Neural cell (in vitro differentiated cells): ENCODE results near the gene CACNA1D. TPM values are rescaled to one million over a fixed set of nuclear protein-coding genes. Genes with fewer than 3 reads are reported as not detected.

Experiments used
- H2AFZ ChIP-seq: fragments of 200-600, 300-800 bp; sonication (generic), shearing (Covaris generic); 2 replicates; pipeline ENCODE4 v1.6.0; 2014; ENCODE audit warnings: low read depth, mild to moderate bottlenecking, antibody characterized with exemption, low read length, moderate library complexity
- H3F3A ChIP-seq: fragments of 200-600 bp; shearing (Covaris generic); 2 replicates; pipeline ENCODE4 v1.6.1; 2016; ENCODE audit warnings: mild to moderate bottlenecking, moderate library complexity, mixed read lengths, antibody characterized with exemption, low read length; ENCODE audit not compliant: insufficient read depth, poor library complexity, severe bottlenecking
- H3K27ac ChIP-seq: fragments of 200-600, 300-800 bp; sonication (generic), shearing (Covaris generic); 2 replicates; pipeline ENCODE4 v1.5.1; 2014; ENCODE audit warnings: mild to moderate bottlenecking, low read length, moderate library complexity
- H3K27me3 ChIP-seq: fragments of 300-800, 200-600 bp; sonication (generic), shearing (Covaris generic); 2 replicates; pipeline ENCODE4 v1.6.0; 2014; ENCODE audit warnings: mild to moderate bottlenecking, low read depth, low read length, moderate library complexity; ENCODE audit not compliant: insufficient read depth
- H3K36me3 ChIP-seq: fragments of 300-800, 200-600 bp; sonication (generic), shearing (Covaris generic); 2 replicates; pipeline ENCODE4 v1.5.1; 2014; ENCODE audit warnings: mild to moderate bottlenecking, antibody characterized with exemption, low read length, moderate library complexity; ENCODE audit not compliant: insufficient read depth
- H3K4me2 ChIP-seq: fragments of 300-800, 200-600 bp; sonication (generic), shearing (Covaris generic); 2 replicates; pipeline ENCODE4 v1.6.0; 2014; ENCODE audit warnings: mild to moderate bottlenecking, low read length
- H3K4me3 ChIP-seq: fragments of 300-800, 200-600 bp; sonication (generic), shearing (Covaris generic); 2 replicates; pipeline ENCODE4 v1.5.1; 2014; ENCODE audit warnings: mild to moderate bottlenecking, low read length, moderate library complexity
- H3K79me2 ChIP-seq: fragments of 200-600 bp; shearing (Covaris generic); replicated peaks from 2 replicates; pipeline ENCODE4 v1.6.0; 2014; ENCODE audit warnings: mild to moderate bottlenecking, low read length, moderate library complexity; ENCODE audit not compliant: insufficient read depth
- H3K9ac ChIP-seq: fragments of 300-800, 200-600 bp; sonication (generic), shearing (Covaris generic); 2 replicates; pipeline ENCODE4 v1.6.1; 2016; ENCODE audit warnings: mild to moderate bottlenecking, low read length, mixed read lengths
- H3K9me2 ChIP-seq: fragments of 200-600 bp; shearing (Covaris generic); 2 replicates; pipeline ENCODE4 v1.6.1; 2016; ENCODE audit warnings: mild to moderate bottlenecking, low read length, mixed read lengths; ENCODE audit not compliant: insufficient read depth
- H3K9me3 ChIP-seq: fragments of 200-600, 300-800 bp; sonication (generic), shearing (Covaris generic); 2 replicates; pipeline ENCODE4 v1.6.1; 2016; ENCODE audit warnings: mild to moderate bottlenecking, mixed run types, low read length, moderate library complexity, mixed read lengths
- H4K20me1 ChIP-seq: fragments of 200-600 bp; shearing (Covaris generic); 2 replicates; pipeline ENCODE4 v1.6.1; 2016; ENCODE audit warnings: mild to moderate bottlenecking, mixed run types; ENCODE audit not compliant: insufficient read depth
- EP300 ChIP-seq: fragments of 450-650 bp; conservative IDR thresholded peaks from 2 replicates; pipeline ENCODE4 v1.6.1; 2014; ENCODE audit warnings: antibody characterized with exemption, mild to moderate bottlenecking, moderate library complexity; ENCODE audit not compliant: poor library complexity, severe bottlenecking
- EZH2 ChIP-seq: fragments of 200-600, 300-800 bp; shearing (Covaris generic), sonication (generic); IDR thresholded peaks from 2 replicates; pipeline ENCODE4 v1.6.1; 2014; ENCODE audit warnings: antibody characterized with exemption, low read length, borderline replicate concordance, mild to moderate bottlenecking; ENCODE audit not compliant: insufficient read depth, poor library complexity, severe bottlenecking
- MXI1 ChIP-seq: fragments of 450-650 bp; conservative IDR thresholded peaks from 2 replicates; pipeline ENCODE4 v1.6.1; 2014; ENCODE audit warnings: antibody characterized with exemption, mild to moderate bottlenecking; ENCODE audit not compliant: poor library complexity, severe bottlenecking
- POLR2AphosphoS5 ChIP-seq: IDR thresholded peaks from 2 replicates; pipeline ENCODE4 v1.6.1; 2012
- RAD21 ChIP-seq: fragments of 450-650 bp; conservative IDR thresholded peaks from 2 replicates; pipeline ENCODE4 v1.6.1; 2014; ENCODE audit warnings: antibody characterized with exemption, mild to moderate bottlenecking, moderate library complexity
- SMC3 ChIP-seq: fragments of 450-650 bp; conservative IDR thresholded peaks from 2 replicates; pipeline ENCODE4 v1.6.1; 2014; ENCODE audit warnings: antibody characterized with exemption, mild to moderate bottlenecking, moderate library complexity; ENCODE audit not compliant: poor library complexity
- TAF1 ChIP-seq: IDR thresholded peaks from 2 replicates; pipeline ENCODE4 v1.6.1; 2012; ENCODE audit warnings: low read depth
- polyA plus RNA-seq: library from polyadenylated mRNA; depleted of rRNA; stranded (reverse); fragments of >200 nt; gene quantifications from 2 replicates; pipeline ENCODE4 v1.2.3, GENCODE V29; 2014
- TF ChIP-seq, protein P1 (sequence below): IDR thresholded peaks from 2 replicates; pipeline ENCODE4 v1.6.1; 2012; ENCODE audit warnings: borderline replicate concordance
- TF ChIP-seq, protein P2 (sequence below): fragments of 450-650 bp; IDR thresholded peaks from 2 replicates; pipeline ENCODE4 v1.5.1; 2014; ENCODE audit warnings: antibody characterized with exemption, mild to moderate bottlenecking, moderate library complexity; ENCODE audit not compliant: poor library complexity, severe bottlenecking

The CACNA1D gene
- polyA plus RNA-seq, 1 donor from 2014 or later = 22.5 TPM

DNA sequence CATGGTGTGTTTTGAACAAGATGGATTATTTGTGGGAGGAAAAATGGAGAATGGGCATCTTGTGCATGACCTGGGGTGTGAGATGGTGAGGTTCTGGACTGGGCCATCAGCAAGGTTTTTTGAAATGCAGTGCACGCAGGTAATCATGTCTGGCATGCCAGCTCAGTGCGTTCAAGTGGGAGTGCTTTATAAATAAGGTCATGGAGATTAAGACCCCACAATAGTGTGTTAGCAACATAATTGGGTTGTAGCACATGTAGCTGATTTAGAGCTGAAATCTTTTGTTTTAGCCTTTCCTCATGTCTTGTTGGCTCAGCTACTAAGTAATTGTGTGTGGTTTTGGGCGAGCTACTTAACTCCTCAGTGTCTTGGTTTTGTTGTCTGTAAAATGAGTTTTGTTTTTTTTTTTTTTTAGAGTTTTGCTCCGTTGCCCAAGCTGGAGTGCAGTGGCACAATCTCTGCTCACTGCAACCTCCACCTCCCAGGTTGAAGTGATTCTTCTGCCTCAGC is 3.9 kb upstream of the CACNA1D start:
- H3K9ac ChIP-seq = no peak overlapping the region
- no peak overlapping the region for H3K27ac ChIP-seq
- H3K4me2 ChIP-seq = no peak overlapping the region
- H3K36me3 ChIP-seq = no peaks in the 10 kb centered on the region
- H3K79me2 ChIP-seq = no peaks in the 10 kb centered on the region
- H3K27me3 ChIP-seq = peaks cover 15% of the 10 kb centered on the region
- H3K4me3 ChIP-seq = no peak overlapping the region
- H3F3A ChIP-seq = no peaks in the 10 kb centered on the region
- no peaks in the 10 kb centered on the region for H4K20me1 ChIP-seq
- no peaks in the 10 kb centered on the region for H3K9me3 ChIP-seq
- TF ChIP-seq MXI1 (no peak), EP300 (no peak), TAF1 (no peak), EZH2 (no peak), RAD21 (no peak), SMC3 (no peak), POLR2AphosphoS5 (no peak)
- TF ChIP-seq, protein P1, sequence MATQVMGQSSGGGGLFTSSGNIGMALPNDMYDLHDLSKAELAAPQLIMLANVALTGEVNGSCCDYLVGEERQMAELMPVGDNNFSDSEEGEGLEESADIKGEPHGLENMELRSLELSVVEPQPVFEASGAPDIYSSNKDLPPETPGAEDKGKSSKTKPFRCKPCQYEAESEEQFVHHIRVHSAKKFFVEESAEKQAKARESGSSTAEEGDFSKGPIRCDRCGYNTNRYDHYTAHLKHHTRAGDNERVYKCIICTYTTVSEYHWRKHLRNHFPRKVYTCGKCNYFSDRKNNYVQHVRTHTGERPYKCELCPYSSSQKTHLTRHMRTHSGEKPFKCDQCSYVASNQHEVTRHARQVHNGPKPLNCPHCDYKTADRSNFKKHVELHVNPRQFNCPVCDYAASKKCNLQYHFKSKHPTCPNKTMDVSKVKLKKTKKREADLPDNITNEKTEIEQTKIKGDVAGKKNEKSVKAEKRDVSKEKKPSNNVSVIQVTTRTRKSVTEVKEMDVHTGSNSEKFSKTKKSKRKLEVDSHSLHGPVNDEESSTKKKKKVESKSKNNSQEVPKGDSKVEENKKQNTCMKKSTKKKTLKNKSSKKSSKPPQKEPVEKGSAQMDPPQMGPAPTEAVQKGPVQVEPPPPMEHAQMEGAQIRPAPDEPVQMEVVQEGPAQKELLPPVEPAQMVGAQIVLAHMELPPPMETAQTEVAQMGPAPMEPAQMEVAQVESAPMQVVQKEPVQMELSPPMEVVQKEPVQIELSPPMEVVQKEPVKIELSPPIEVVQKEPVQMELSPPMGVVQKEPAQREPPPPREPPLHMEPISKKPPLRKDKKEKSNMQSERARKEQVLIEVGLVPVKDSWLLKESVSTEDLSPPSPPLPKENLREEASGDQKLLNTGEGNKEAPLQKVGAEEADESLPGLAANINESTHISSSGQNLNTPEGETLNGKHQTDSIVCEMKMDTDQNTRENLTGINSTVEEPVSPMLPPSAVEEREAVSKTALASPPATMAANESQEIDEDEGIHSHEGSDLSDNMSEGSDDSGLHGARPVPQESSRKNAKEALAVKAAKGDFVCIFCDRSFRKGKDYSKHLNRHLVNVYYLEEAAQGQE = no peak
- TF ChIP-seq, protein P2, sequence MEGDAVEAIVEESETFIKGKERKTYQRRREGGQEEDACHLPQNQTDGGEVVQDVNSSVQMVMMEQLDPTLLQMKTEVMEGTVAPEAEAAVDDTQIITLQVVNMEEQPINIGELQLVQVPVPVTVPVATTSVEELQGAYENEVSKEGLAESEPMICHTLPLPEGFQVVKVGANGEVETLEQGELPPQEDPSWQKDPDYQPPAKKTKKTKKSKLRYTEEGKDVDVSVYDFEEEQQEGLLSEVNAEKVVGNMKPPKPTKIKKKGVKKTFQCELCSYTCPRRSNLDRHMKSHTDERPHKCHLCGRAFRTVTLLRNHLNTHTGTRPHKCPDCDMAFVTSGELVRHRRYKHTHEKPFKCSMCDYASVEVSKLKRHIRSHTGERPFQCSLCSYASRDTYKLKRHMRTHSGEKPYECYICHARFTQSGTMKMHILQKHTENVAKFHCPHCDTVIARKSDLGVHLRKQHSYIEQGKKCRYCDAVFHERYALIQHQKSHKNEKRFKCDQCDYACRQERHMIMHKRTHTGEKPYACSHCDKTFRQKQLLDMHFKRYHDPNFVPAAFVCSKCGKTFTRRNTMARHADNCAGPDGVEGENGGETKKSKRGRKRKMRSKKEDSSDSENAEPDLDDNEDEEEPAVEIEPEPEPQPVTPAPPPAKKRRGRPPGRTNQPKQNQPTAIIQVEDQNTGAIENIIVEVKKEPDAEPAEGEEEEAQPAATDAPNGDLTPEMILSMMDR = no peak
- no peak overlapping the region for H2AFZ ChIP-seq
- no peaks in the 10 kb centered on the region for H3K9me2 ChIP-seq

DNA sequence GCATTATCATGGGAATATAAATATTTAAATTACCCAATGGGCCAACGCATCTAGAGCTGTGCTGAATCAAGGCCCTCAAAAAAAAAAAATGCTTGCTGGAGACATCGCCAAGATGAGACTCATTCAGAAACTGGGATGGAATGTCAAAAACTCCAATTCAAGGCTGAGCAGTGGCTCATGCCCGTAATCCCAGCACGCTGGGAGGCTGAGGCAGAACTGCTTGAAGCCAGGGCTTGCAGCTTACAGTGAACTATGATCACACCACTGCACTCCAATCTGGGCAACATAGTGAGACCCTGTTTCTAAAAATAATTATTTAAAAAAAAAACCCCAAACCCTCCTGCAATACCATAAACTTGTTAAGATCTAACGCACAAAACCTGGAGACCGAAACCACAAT is 3.1 kb upstream of the CACNA1D start:
- Histone ChIP-seq H3K27ac (no peak overlapping the region), H3K9me3 (no peaks in the 10 kb centered on the region), H3K36me3 (no peaks in the 10 kb centered on the region), H3K4me2 (no peak overlapping the region), H2AFZ (no peak overlapping the region), H3K79me2 (no peaks in the 10 kb centered on the region), H3F3A (no peaks in the 10 kb centered on the region), H3K4me3 (no peak overlapping the region), H3K9ac (no peak overlapping the region), H4K20me1 (no peaks in the 10 kb centered on the region), H3K9me2 (no peaks in the 10 kb centered on the region), H3K27me3 (peaks cover 15% of the 10 kb centered on the region)
- TF ChIP-seq MXI1 = no peak
- TF ChIP-seq EZH2 = no peak
- no peak for TF ChIP-seq TAF1
- no peak for TF ChIP-seq POLR2AphosphoS5
- TF ChIP-seq RAD21 = no peak
- TF ChIP-seq, protein P1 = no peak
- TF ChIP-seq EP300 = no peak
- TF ChIP-seq, protein P2 = no peak
- no peak for TF ChIP-seq SMC3
